Peyer's patch (tissue), 4 donors: ENCODE data around the gene DYRK4. TPM values are rescaled to one million over a fixed set of nuclear protein-coding genes. Genes with fewer than 3 reads are reported as not detected.

Experiments
- DNase-seq, 3 donors: peaks; one replicate each; pipeline ENCODE4 v3.0.0-alpha.2; 2017 to 2019
- H3K27ac ChIP-seq, 4 donors: fragments of 200-600 bp; sonication (generic); one replicate each; pipeline ENCODE4 v1.5.1; 2016 to 2019
- H3K27me3 ChIP-seq, 2 donors: fragments of 200-600 bp; sonication (generic); one replicate each; pipeline ENCODE4 v1.5.1; 2019
- H3K36me3 ChIP-seq, 3 donors: fragments of 200-600 bp; sonication (generic); one replicate each; pipeline ENCODE4 v1.5.1; 2016 to 2019
- H3K4me1 ChIP-seq, 4 donors: fragments of 200-600 bp; sonication (generic); one replicate each; pipeline ENCODE4 v1.5.1; 2016 to 2019
- H3K4me3 ChIP-seq, 4 donors: fragments of 200-600 bp; sonication (generic); 1 replicate in 3 of 4; 2 replicates in 1 of 4; pipeline ENCODE4 v1.5.1; 2016 to 2019; ENCODE audit warnings: mild to moderate bottlenecking in 1 of 4
- H3K9me3 ChIP-seq, 4 donors: fragments of 200-600 bp; sonication (generic); one replicate each; pipeline ENCODE4 v1.5.1; 2016 to 2019; ENCODE audit warnings: mild to moderate bottlenecking in 1 of 4
- POLR2A ChIP-seq, 2 donors: fragments of 450-650 bp; IDR thresholded peaks; one replicate each; pipeline ENCODE4 v1.5.1; 2017; ENCODE audit warnings: antibody characterized with exemption in 2 of 2, mild to moderate bottlenecking in 2 of 2, moderate library complexity in 2 of 2
- total RNA-seq, 4 donors: library from RNA; depleted of rRNA; stranded (reverse); fragments of >200 nt; gene quantifications; one replicate each; pipeline ENCODE4 v1.1.0, GENCODE V29; 2016
- TF ChIP-seq, protein P1 (sequence below), 6 experiments: fragments of 450-650 bp in 4 of 6; fragments of 200-600 bp in 2 of 6; sonication (generic) in 1 of 6; IDR thresholded peaks; one replicate each; pipeline ENCODE4 v1.5.1; 2017 to 2019; ENCODE audit warnings: antibody characterized with exemption in 6 of 6, mild to moderate bottlenecking in 3 of 6, moderate library complexity in 1 of 6

Gene DYRK4
- total RNA-seq, 4 donors from 2014 or later: 13.1 to 71.0 (median 27.4) TPM

DNA sequence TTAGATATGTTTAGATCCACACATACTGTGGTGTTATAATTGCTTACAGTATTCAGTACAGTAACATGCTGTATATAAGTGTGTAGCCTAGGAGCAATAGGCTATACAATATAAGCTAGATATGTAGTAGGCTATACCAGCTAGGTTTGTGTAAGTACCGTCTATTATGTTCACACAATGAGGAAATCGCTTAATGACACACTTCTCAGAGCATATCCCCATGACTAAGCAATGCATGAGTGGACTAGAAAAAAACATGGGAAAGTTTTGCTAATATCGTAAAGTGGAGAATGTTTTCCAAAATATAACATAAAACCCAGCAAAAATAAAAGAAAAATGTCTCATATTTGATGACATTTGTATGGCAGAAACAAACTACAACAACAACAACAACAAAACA is 59.5 kb downstream of the DYRK4 start:
- no peak for DNase-seq

DNA sequence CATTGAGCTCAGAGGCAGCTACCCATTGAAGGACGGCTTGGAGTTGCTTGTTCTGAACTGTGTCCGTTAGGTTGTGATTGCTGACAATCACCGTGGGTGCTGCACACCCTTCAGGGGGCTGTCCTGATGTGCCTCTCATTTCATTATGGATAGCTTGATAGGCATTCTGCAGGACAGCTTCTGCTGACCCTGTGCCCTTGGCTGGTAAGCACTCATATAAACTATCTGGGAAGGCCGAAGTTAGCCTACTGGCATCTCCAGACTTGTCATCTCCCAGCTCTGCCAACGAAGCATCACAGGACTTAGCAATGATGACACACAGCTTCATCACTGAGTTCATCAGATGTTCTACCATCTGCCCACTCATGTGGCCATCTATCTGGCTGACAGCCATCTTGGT is 64.5 kb downstream of the DYRK4 start:
- no peaks in the 10 kb centered on the region for H3K27me3 ChIP-seq
- no peak overlapping the region for H3K27ac ChIP-seq
- no peaks in the 10 kb centered on the region for H3K36me3 ChIP-seq
- H3K4me1 ChIP-seq: no peaks in the 10 kb centered on the region
- H3K9me3 ChIP-seq: no peaks in the 10 kb centered on the region
- no peak for DNase-seq
- no peak for TF ChIP-seq POLR2A (IDR thresholded peaks at IDR 0.05)
- TF ChIP-seq, protein P1, sequence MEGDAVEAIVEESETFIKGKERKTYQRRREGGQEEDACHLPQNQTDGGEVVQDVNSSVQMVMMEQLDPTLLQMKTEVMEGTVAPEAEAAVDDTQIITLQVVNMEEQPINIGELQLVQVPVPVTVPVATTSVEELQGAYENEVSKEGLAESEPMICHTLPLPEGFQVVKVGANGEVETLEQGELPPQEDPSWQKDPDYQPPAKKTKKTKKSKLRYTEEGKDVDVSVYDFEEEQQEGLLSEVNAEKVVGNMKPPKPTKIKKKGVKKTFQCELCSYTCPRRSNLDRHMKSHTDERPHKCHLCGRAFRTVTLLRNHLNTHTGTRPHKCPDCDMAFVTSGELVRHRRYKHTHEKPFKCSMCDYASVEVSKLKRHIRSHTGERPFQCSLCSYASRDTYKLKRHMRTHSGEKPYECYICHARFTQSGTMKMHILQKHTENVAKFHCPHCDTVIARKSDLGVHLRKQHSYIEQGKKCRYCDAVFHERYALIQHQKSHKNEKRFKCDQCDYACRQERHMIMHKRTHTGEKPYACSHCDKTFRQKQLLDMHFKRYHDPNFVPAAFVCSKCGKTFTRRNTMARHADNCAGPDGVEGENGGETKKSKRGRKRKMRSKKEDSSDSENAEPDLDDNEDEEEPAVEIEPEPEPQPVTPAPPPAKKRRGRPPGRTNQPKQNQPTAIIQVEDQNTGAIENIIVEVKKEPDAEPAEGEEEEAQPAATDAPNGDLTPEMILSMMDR (IDR thresholded peaks at IDR 0.05): no peak
- no peak overlapping the region for H3K4me3 ChIP-seq

More for the DNA sequence above, 59.5 kb downstream of the DYRK4 start:
- Histone ChIP-seq H3K27ac (no peak overlapping the region), H3K4me3 (no peak overlapping the region), H3K9me3 (no peaks in the 10 kb centered on the region), H3K4me1 (no peaks in the 10 kb centered on the region), H3K36me3 (no peaks in the 10 kb centered on the region), H3K27me3 (no peaks in the 10 kb centered on the region)
- TF ChIP-seq POLR2A (IDR thresholded peaks at IDR 0.05): no peak
- TF ChIP-seq, protein P1 (IDR thresholded peaks at IDR 0.05): no peak

DNA sequence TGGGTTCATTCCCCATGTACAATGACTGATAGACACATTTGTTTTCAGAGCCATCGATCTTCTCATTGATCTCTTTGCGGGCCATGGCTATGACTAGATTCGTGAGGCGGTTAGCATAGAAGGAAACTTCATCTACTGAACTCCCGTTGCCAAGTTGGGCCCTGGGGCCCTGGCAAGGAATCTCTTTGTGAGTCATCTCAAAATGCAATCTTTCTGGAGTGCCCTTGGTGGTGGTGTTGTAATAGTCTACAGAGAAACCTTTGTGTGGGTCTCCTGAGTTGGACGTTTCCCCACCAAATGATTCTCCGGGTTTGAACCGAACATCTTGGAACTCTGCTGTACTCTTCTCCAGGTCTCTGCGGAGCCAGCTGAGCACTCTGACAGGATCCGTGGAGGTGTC is 66.4 kb downstream of the DYRK4 start:
- Histone ChIP-seq H3K36me3 (no peaks in the 10 kb centered on the region), H3K27me3 (no peaks in the 10 kb centered on the region), H3K9me3 (no peaks in the 10 kb centered on the region), H3K4me3 (no peak overlapping the region), H3K4me1 (no peaks in the 10 kb centered on the region), H3K27ac (no peak overlapping the region)
- TF ChIP-seq, protein P1 (IDR thresholded peaks at IDR 0.05): no peak
- no peak for TF ChIP-seq POLR2A (IDR thresholded peaks at IDR 0.05)
- no peak for DNase-seq

DNA sequence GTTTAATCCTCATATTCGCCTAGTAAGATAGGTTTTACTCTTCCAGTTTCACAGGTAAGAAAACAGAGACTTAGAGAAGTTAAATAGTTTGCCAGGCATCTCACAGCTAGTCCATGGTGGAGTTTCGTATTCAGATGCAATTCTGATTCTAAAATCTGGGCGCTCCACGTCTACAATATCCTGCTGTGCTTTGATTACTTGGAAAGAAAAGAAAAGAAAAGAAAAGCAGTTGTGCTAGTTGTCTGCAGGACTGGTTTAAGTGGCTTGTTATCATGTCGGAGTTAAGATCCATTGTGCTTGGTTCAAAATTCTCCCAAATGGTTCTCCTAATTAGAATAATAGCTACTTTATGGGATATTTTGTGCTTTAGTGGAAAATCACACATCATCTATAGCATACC is 68.3 kb downstream of the DYRK4 start:
- TF ChIP-seq POLR2A (IDR thresholded peaks at IDR 0.05): no peak
- TF ChIP-seq, protein P1 (IDR thresholded peaks at IDR 0.05): no peak
- Histone ChIP-seq H3K9me3 (no peaks in the 10 kb centered on the region), H3K36me3 (no peaks in the 10 kb centered on the region), H3K4me3 (no peak overlapping the region), H3K4me1 (no peaks in the 10 kb centered on the region), H3K27me3 (no peaks in the 10 kb centered on the region), H3K27ac (no peak overlapping the region)
- no peak for DNase-seq

DNA sequence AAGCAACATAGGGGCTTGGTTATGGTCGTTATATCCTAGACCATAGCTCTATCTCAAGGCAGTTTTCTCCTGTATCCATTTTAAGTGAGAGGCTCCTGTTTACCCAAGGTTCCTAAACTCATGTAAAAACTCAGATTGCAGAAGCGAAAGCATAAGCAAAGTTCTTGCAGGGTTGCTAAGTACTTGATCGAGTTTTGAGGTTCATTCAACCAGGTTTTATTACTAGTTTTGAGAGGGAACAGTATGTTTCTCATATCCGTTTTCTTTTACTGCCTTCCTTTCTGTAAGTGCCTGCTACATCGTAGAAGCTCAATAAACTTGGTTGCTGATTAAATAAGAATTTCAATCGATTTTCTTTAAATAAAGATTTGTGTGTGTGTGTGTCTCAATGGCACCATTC is 81.7 kb downstream of the DYRK4 start:
- no peak overlapping the region for H3K27ac ChIP-seq
- no peak overlapping the region for H3K4me3 ChIP-seq
- H3K9me3 ChIP-seq: no peaks in the 10 kb centered on the region
- DNase-seq: no peak
- H3K27me3 ChIP-seq: no peaks in the 10 kb centered on the region
- no peaks in the 10 kb centered on the region for H3K36me3 ChIP-seq
- TF ChIP-seq POLR2A (IDR thresholded peaks at IDR 0.05): no peak
- TF ChIP-seq, protein P1 (IDR thresholded peaks at IDR 0.05): no peak
- H3K4me1 ChIP-seq: no peaks in the 10 kb centered on the region

DNA sequence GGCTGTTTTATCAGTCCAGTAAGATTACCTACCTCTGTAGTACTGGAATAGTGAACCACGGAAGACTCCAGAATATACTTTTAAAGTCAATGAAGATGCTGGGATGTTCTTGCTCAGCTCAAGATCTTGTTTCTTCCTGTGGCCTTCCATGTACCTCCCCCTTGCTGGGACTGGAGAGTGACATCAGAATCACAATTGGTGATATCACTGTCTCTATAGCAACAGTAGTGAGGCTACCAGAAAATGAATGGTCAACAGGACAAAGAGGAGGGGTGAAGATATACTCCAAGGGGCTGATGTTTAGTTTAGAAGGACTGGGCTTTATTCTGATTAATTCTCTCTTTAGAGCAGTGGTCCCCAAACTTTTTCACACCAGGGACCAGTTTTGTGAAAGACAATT is 83.0 kb downstream of the DYRK4 start:
- TF ChIP-seq, protein P1 (IDR thresholded peaks at IDR 0.05): no peak
- TF ChIP-seq POLR2A (IDR thresholded peaks at IDR 0.05): no peak
- H3K4me1 ChIP-seq: peaks cover 0 to 6% (median 3%) of the 10 kb centered on the region in 4 donors
- DNase-seq: no peak
- no peak overlapping the region for H3K27ac ChIP-seq
- H3K36me3 ChIP-seq: no peaks in the 10 kb centered on the region
- no peaks in the 10 kb centered on the region for H3K9me3 ChIP-seq
- no peak overlapping the region for H3K4me3 ChIP-seq
- no peaks in the 10 kb centered on the region for H3K27me3 ChIP-seq
